K562 (cell line): Measurements from ENCODE around the gene LAMTOR4.

Source experiments
- RAD51 ChIP-seq: fragments of 450-650 bp; IDR thresholded peaks from 2 replicates; pipeline ENCODE4 v1.7.1; 2016; ENCODE audit warnings: low read depth, mild to moderate bottlenecking, borderline replicate concordance
- TF ChIP-seq, protein P1 (sequence below), 3 experiments: IDR thresholded peaks in 2 of 3; conservative IDR thresholded peaks in 1 of 3; 2 replicates each; pipeline ENCODE4 v1.5.1; 2011 to 2012; ENCODE audit warnings: low read length in 3 of 3, mild to moderate bottlenecking in 3 of 3, control low read depth in 2 of 3, improper control_type of control experiment in 1 of 3, inconsistent platforms in 1 of 3, low read depth in 1 of 3, mixed read lengths in 1 of 3, moderate library complexity in 1 of 3; ENCODE audit not compliant: insufficient read depth in 2 of 3

DNA sequence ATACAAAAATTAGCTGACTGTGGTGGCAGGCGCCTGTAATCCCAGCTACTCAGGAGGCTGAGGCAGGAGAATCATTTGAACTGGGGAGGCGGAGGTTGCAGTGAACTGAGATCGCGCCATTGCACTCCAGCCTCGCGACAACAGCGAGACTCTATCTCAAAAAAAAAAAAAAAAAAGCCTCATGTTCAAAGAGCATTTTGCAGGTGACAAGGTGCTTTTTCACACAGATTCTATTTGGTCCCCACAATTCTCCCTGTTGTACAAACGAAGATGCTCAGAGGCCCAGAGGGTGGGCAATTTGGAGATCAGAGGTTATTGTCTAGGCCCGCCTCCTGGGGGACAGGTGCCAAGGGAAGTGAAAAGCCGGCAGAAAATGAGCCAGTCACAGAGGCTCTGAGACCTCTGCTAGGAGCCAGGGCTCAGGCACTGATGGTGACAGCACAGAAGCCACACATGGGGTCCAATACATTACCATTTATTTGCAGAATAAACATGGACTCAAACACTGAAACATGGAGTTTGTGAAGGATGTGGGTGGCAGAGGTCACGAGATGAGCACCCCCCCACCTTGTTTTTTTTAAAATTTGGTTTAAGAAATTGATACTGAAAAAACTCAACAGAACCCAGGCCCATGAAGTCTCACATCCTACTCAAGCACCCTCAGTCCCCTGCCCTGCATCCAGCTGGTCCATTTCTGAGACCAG lies 20.6 kb downstream of the LAMTOR4 start:
- TF ChIP-seq, protein P1, sequence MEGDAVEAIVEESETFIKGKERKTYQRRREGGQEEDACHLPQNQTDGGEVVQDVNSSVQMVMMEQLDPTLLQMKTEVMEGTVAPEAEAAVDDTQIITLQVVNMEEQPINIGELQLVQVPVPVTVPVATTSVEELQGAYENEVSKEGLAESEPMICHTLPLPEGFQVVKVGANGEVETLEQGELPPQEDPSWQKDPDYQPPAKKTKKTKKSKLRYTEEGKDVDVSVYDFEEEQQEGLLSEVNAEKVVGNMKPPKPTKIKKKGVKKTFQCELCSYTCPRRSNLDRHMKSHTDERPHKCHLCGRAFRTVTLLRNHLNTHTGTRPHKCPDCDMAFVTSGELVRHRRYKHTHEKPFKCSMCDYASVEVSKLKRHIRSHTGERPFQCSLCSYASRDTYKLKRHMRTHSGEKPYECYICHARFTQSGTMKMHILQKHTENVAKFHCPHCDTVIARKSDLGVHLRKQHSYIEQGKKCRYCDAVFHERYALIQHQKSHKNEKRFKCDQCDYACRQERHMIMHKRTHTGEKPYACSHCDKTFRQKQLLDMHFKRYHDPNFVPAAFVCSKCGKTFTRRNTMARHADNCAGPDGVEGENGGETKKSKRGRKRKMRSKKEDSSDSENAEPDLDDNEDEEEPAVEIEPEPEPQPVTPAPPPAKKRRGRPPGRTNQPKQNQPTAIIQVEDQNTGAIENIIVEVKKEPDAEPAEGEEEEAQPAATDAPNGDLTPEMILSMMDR (IDR thresholded peaks at IDR 0.05 in 2 of 3, conservative IDR thresholded peaks at IDR 0.05 in 1 of 3; ENCODE audit: insufficient read depth in 2 of 3, low read depth in 1 of 3, low read length in 3 of 3): no peak
- TF ChIP-seq RAD51: no peak
